ENCODE measurements around the gene LUZP2. TPM values are rescaled to one million over a fixed set of nuclear protein-coding genes. Genes with fewer than 3 reads are reported as not detected.
"Not testable (repeated sequence)": the region's sequence is repeated elsewhere in the genome, so short reads cannot be mapped to it uniquely, and the experiment has no call there.

Gene LUZP2
- total RNA-seq, 2 donors from 2014 or later = not detected

DNA sequence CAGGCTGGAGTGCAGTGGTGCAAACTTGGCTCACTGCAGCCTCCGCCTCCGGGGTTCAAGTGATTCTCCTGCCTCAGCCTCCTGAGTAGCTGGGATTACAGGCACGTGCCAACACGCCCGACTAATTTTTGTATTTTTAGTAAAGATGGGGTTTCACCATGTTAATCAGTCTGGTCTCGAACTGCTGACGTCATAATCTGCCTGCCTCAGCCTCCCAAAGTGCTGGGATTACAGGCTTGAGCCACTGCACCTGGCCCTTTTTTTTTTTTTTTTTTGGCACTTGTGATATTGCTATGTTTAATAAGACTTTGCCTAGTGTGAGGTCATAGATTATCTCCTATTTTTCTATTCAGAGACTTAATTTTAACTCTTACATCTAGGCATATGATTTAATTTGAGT, 497.1 kb downstream of the LUZP2 start:
- intact Hi-C loops (cut with DNase I) = not testable (repeated sequence)

DNA sequence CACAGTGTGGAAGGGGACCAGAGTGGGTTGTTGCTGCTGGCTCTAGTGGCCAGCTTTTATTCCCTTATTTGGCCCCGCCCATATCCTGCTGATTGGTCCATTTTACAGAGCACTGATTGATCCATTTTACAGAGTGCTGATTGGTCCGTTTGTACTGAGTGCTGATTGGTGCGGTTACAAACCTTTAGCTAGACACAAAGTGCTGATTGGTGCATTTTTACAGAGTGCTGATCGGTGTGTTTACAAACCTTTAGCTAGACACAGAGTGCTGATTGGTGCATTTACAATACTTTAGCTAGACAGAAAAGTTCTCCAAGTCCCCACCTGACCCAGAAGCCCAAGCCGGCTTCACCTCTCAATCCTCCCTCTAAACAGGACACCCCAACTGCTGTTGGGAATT, 503.1 kb downstream of the LUZP2 start:
- intact Hi-C loops (cut with DNase I); ATAC-seq: not testable (repeated sequence)

More for the DNA sequence above, 497.1 kb downstream of the LUZP2 start:
- DNase-seq, ATAC-seq: not testable (repeated sequence)

DNA sequence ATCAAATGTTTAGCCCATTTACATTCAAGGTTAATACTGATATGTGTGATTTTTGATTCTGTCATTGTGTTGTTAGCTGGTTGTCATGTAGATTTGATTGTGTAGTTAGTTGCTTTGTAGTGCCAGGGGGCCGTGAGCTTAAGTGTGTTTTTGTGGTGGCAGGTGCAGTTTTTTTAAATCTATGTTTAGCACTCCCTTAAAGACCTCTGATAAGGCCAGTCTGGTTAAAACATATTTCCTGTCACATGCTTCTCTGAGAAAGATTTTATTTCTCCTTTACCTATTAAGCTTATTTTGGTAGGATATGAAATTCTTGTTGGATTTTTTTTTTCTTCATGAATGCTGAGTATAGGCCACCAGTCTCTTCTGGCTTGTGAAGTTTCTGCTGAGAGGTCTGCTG, 540.6 kb downstream of the LUZP2 start:
- ATAC-seq = no peak
- no peak for DNase-seq
- intact Hi-C loops (cut with DNase I) = no loop called here

More for the DNA sequence above, 503.1 kb downstream of the LUZP2 start:
- DNase-seq = not testable (repeated sequence)

DNA sequence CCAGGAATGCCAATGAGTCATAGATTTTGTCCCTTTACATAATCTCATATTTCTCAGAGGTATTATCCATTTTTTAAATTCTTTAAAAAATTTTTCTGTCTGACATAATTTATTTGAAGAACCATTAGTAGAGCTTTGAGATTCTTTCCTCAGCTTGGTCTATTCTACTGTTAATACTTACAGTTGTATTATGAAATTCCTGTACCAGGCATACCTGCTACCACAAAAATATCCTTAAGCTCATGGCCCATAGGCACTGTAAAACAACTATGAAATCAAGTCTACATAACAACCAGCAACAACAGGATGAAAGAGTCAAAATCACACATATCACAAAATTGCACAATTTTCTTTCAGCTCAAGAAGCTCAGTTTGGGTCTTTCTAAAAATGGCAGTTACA, 541.3 kb downstream of the LUZP2 start:
- no peak for ATAC-seq
- intact Hi-C loops (cut with DNase I) = no loop called here
- DNase-seq = no peak

DNA sequence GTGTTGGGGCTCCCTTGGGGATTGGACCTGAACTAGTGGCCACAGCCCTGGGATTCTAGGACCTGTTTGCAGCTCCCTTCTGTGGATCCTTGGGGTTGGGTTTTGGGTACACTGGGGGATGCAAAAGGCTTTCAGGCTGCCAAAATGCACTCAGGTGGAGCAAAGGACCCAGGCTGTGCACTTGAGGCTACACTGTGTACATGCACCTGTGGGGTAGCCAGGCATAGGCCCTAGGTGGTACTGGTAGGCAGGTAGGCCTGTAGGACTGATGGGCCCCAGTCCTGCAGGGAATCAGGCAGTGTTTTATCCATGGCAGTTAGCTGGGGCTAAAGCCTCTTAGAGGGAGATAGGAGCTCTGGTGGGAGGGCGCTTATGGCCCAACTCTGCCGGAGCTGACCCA, 542.3 kb downstream of the LUZP2 start:
- DNase-seq (no peak), ATAC-seq (no peak)
- intact Hi-C loops (cut with DNase I) = no loop called here

DNA sequence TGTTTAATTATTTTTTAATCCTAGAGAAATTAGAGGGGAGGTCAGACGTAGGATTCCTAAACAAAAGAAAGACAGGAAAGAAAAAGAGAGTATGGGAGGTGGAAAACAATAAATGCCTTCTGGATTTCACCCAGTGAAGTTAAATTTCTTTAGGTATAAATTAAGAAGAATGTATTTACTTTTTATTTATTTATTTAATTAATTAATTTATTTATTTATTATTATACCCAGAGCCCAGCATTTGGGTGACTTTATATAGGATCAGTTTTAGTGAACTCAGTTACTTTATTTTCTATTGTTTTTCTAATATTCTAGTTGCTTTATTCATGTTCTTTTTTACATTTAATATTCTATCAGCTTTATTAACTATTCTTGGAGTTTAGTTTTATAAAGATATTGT, 551.8 kb downstream of the LUZP2 start:
- intact Hi-C loops (cut with DNase I) = no loop called here
- ATAC-seq = no peak

DNA sequence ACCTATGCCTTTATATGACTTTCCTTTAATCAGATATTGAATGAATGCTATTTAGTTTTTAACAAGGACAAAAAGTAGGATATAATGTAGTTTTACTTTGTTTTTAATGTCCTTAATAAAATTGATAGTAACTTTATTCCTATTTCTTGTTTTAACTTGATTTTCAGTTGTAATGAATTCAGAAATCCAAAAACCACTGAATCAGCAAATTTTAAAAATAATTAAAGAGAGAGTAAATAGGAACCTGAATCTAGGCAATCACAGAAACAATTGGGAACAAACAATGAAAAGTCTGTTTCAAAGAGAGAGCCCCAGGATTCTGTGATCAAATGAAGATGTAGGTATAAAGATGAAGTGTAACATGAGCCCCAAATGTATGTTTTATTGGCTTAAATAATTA, 556.0 kb downstream of the LUZP2 start:
- no peak for DNase-seq
- no peak for ATAC-seq
- intact Hi-C loops (cut with DNase I) = no loop called here

More for the DNA sequence above, 551.8 kb downstream of the LUZP2 start:
- no peak for DNase-seq

DNA sequence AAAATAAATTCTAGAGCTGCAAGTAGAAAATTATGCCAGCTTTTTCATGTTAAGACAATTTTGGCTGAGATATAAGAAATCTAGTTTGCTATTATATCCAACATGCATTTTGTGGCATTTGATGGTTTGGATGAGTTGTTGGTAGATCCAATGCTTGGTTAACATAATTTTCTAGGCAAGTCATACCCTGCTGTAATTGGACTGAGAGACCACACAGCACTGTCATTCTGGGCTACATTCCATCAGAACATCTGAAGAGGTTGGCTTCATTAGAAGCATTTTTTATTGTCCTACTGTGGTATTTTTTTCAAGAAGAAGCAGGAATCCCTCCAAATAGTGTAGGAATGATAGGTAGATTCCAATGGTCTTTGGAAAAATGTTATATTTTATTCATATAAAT, 561.0 kb downstream of the LUZP2 start:
- DNase-seq (no peak), ATAC-seq (no peak)
- intact Hi-C loops (cut with DNase I) = no loop called here

DNA sequence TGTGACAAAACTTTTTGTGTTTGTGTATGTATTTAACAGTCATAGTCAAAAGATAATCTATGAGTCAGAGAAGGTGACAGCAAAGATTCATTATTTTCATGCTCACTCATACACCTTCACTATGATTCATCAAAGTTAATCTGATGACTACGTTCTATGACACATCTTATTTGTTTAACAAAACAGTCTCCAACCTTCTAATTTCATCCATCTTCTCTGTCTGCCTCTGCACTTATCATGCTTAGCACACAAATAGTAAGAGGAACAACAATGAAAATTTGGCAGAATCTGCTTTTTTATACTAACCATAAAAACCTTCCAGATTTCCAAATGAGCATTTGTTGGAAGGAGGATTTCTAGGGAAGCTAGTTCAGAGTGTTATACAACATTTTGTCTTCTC, 568.9 kb downstream of the LUZP2 start:
- intact Hi-C loops (cut with DNase I) = no loop called here
- ATAC-seq (no peak), DNase-seq (no peak)

DNA sequence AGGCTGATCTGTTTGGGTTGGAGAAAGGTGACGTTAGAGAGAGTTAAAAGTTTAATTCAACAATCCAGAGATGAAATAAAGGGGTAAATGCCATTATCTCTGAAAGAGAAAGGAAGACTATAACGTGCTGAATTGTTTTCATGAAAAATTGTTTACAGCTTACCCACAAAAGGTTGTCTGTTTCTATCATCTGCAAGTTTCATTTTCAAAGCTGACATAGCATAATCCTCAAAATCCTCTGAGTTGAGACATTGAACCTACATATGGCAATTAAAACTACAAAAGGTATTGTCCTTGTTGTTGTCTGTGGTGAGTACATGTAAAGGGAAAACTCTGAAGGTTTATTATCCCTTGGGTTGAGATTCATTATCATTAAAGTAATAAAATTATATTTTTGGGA, 569.9 kb downstream of the LUZP2 start:
- ATAC-seq = no peak

DNA sequence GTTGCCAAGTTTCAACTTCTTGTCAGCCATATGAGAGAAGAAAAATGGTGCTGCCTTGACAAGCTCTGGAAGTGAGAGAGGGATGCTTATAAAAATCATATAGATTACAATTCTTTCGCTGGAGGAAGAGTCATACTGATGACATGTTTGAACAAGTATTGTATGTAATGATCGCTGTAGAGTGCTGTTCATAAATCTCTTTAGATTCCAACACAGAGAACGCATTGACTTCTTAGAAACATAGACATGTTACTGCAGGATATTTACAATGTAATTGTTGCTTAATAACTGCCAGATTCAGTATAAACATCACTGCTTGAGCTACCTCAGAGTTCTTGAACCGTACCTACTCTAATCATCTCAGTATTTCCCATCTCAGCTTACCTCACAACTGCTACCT, 571.6 kb downstream of the LUZP2 start:
- DNase-seq (no peak), ATAC-seq (no peak)
- intact Hi-C loops (cut with DNase I) = no loop called here

More for the DNA sequence above, 569.9 kb downstream of the LUZP2 start:
- no peak for DNase-seq
- intact Hi-C loops (cut with DNase I) = no loop called here

DNA sequence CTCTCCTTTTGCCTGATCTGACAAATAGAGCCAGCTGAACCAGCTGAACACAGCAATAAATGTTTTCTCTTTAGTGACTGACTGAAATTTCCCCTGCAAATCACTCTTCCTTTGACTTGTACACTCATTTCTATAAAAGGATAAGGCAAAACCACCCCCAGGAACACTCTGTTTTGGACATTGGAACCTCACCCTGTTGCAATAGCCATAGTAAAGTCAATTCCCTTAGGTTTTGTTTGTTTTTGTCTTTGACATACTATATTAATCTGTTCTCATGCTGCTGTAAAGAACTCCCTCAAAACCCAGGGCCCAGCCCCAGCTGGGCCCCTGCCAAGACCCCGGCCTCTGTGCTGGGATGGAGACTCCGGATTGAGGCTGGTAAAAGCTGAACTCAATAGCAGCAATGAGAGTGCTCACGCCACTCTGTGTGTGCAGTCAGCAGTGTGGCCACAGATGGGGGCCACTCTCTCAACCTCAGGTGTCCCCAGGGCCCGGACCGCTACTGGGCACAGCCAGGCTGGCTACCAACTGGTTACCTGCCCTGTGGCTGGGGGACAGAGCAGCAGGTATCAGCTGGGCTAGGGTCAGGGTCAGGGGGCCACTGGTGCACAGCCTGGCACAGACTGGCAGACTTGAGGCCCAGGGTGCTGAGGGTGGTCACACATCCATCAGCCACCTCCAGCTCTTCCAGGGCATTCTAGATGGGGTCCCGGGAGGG, 597.4 kb downstream of the LUZP2 start:
- intact Hi-C loops (cut with DNase I) = no loop called here
- ATAC-seq (no peak), DNase-seq (no peak)

DNA sequence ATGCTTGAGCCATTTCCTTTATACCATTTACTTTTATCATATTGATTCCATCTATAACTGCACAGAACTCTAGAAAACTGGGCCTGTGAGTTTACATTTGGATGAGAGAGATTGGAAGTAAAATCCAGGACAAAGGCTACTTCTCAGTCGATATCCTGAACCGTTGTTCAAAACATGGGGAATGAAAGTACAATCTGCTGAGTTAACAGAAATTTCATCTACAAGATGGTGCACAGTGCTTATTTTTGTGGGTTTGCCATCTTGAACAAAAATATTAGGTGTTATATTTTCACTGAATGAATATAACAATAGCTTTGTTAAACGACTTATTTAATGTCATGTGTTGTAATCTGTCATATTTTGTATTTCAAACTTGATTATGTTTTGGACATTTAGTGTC, 622.6 kb downstream of the LUZP2 start:
- DNase-seq (no peak), ATAC-seq (no peak)
- intact Hi-C loops (cut with DNase I) = no loop called here

Measured in left cardiac atrium (tissue), 4 donors.